GM18951 (cell line): ENCODE measurements around the gene ATP11B.
A peak's percentile ranks its signal among the peaks of the same experiment; 100 is the strongest.

Experiments used
- POLR2A ChIP-seq: IDR thresholded peaks from 4 replicates; pipeline ENCODE4 v1.6.1; 2011; ENCODE audit warnings: mild to moderate bottlenecking; ENCODE audit not compliant: insufficient read length, insufficient read depth; ENCODE audit errors: extremely low read depth
- in situ Hi-C: fragments of 300-500 bp; cut with MboI; formaldehyde crosslinking; loops from one replicate; pipeline ENCODE4 v1.12.0; 2022; ENCODE audit warnings: low sequenced_read_pairs, mixed read lengths, inconsistent platforms; ENCODE audit not compliant: unreplicated experiment

Gene ATP11B

DNA sequence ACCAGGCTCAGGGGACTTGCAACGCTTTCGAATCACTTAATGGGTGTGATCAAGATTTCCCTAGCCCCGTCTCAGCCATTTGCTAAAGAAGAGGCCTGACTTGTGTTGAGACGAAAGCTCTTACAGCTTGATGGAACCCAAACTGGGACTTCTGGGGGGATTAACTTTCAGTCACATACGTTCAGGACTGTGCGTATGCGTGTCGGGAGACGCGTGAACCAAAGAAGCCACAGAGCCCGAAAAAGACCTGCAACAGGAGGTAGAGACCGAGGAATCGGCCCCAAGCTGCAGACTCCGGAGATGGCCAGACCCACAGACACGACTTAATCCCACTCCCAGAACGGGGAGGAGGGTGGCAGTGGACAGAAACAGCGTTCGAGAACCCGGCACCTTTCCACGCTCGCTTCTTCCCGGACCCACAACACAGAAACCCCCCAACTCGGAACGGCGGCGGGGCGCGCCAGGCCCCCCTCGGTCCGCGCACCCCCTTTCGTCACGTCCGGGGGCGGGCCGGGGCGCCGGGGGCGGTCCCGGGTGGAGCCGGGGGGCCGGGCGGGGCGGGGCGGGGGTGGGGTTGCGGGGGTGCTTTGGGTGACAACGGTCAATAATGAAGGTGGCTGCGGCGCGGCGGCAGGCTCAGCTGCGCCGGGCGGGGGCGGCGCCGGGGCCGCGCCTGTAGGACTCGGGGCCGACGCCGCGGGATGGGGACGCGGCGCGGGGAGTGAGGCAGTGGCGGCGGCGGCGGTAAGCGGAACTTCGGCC, at the start of gene ATP11B:
ATP11B (plus strand) TSS at position 604 of the 762 bp plus-strand sequence. CDS start 256 bp downstream, outside the sequence.
- in situ Hi-C loops = no loop called here
- peak; percentile 93 for TF ChIP-seq POLR2A

DNA sequence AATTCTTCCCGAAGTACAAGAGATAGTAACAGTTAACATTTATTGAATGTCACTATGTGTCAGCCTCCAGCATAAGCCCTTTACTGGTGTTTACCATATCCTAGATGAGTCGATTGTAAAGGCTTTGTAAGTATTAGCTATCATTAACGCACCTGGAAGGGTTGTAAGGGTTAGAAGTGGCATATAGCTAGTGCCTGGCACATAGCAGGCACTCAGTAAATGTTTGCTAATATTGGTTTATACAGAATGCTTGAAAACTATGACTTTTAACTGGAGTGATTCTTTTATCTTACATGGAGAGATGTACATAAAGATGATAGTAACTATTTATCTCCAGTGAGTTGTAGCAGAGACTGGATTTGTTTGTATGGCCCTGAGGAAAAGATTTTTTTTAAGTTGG, 46.3 kb upstream of the ATP11B start:
- TF ChIP-seq POLR2A = no peak
- in situ Hi-C loops = no loop called here

DNA sequence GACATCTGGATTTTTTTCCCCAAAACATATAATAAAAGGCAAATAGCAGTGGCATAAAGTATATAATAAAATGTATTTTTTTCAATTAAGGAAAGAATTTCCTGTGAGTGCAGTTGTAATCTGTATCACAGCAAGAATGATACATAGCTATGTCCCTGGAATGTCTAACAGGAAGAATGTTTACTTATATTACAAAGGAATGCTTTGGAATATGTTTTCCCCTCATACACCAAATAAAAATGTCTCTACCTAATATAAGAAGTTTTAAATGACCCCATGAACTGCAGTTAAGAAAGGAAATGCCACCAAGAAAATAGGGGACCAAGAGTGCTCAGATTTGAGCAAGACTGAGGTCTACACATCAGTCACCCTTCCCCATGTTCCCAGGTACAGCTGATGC, 38.0 kb upstream of the ATP11B start:
- TF ChIP-seq POLR2A = no peak
- in situ Hi-C loops = no loop called here

DNA sequence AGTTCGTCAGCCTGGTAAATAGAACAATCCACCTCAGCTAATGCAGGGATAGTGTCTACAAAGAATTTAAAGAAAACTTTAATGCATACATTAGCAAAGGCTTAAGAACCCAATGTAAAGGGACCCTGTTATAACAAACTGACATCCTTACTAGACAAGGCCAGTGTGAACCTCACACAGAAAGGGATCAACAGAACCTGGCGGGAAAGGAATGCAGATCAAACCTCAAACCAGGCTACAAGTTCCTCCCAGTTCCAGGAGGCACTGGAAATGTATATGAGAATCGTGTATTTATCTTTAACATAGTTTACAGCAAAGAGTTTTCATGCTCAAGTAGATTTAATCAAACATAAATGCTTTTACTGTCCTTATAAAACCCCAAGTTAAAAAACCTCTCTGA, 37.6 kb upstream of the ATP11B start:
- in situ Hi-C loops = no loop called here
- TF ChIP-seq POLR2A = no peak

DNA sequence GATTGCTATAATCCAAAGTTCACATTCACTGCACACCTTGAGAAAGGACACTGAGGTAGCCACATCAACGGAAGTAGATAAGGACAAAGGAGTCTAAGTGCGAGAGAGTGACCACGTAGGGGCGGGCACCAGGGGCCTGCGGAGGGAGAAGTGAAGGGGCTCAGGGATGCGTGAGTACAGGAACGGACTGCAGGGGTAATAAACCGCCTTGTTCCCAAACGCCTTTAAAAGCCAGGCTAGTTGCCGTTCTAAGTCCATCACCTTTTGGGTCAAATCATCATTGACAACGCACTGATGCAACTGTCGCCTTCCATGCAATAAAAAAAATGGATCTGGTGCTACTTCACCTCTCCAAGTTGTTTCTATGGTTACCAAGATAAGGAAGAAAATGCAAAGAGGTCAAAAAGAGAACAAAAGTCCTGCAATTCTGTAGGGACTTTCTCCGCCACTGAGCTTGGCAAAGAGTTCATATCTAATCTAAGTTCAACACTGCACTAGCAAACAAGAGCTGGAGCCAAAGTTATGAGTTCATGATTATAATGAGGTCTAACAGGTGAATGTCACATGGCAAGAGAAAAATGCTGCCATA, 32.6 kb upstream of the ATP11B start:
- in situ Hi-C loops = no loop called here
- TF ChIP-seq POLR2A = no peak

DNA sequence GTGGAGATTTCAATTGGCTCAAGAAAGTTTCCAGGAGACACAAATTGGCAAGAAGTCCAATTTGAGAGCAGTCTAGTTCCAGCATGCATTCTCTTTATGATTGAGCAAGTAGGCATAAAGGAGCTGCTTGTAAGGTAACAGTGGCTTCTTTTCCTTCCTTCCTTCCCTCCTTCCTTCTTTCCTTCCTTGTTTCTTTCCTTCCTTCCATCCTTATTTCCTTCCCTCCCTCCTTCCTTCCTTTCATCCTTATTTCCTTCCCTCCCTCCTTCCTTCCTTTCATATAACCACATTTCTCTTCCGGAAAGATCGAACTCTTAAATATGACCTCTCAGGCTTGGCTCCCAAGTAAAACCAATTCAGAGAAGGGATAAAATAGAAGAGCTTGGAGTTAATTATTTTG, 29.4 kb upstream of the ATP11B start:
- in situ Hi-C loops = no loop called here
- no peak for TF ChIP-seq POLR2A

DNA sequence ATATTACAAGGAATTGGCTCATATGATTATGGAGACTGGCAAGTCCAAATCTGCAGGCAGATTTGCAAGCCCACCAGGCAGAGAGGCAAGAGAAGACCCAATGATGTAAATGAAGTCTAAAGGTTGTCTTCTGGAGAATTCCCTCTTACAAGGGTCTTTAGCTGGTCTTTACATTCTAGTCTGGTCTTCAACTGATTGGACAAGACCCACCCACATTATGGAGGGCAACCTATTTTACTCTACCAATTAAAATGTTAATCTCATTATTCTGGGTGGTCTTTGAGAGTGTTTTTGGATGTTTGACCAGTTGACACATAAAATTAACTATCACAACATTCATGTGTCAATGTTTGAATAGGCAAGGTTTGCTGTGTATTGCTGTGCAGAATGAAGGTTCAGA, 28.0 kb upstream of the ATP11B start:
- no peak for TF ChIP-seq POLR2A
- in situ Hi-C loops = no loop called here

DNA sequence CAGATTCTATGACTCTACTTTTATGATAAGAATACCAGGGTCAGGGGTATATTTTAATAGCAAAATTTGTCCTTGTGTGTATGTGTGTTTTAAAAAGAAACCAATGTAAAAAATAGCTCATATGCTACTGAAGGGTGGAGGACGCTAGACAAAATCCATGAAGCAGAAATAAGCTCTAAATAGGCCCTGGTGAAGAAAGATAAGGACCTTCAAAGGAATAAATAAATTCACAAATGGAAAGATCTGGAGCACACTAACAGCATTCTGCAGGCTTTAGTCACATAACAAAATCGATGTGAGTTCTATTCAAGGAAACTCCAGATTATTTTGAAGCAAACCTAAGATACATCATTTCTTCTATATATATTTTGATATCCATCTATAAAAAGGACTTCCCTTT, 27.2 kb upstream of the ATP11B start:
- no peak for TF ChIP-seq POLR2A
- in situ Hi-C loops = no loop called here

DNA sequence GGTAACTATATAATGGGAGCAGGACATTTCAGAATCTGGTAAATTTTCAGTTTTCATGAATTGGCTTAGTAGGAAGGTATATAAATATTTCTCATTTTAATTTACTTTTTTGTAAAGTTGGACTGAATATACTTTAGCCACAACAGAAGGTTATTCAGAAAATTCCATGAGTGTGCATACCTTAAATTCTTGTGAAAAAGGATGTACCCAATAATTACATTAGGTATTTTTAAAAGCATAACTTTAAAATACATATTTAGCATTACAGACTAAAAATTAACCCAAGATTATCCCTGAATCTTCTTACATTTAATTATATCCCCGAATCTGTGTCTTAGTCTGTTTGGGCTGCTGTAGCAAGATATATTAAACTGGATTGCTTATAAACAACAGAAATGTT, 24.9 kb upstream of the ATP11B start:
- in situ Hi-C loops = no loop called here
- no peak for TF ChIP-seq POLR2A

DNA sequence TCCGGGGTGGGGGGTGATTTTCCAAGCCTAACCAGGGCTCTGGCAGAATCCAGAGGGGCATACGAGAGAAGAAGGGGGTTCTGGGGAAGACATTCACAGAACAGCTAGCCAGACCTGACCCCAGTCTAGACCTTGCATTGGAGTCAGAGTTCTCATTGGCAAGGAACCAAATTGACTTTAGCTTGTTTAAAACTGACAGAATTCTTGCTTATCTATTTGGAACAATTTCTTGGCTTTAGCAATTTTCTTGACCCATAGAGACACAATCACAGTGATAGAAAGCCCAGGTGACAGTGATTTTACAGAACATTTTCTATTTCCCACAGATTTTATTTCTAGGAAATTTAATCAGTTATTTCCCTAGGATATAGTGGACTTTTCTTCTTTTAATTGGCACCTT, 23.6 kb upstream of the ATP11B start:
- no peak for TF ChIP-seq POLR2A

DNA sequence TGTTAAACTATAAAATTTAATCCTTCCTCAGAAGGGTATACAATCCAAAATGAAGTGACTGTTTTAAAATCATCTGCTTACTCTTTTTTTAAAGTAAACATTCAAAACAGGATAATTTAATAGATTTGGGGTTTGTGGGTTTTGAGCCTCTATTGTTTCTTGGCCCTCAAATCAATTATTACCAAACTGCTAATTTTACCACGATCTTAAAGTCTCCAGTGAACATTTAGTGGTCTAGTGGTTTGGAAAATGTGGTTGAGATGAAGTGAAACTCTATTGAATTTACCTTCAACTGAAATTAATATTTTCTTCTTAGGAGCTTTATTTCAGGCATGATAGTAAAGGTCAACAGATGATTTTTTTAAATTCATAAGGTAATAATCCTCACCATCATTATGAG, 11.2 kb upstream of the ATP11B start:
- in situ Hi-C loops = no loop called here
- no peak for TF ChIP-seq POLR2A

More for the DNA sequence above, 23.6 kb upstream of the ATP11B start:
- in situ Hi-C loops = no loop called here

DNA sequence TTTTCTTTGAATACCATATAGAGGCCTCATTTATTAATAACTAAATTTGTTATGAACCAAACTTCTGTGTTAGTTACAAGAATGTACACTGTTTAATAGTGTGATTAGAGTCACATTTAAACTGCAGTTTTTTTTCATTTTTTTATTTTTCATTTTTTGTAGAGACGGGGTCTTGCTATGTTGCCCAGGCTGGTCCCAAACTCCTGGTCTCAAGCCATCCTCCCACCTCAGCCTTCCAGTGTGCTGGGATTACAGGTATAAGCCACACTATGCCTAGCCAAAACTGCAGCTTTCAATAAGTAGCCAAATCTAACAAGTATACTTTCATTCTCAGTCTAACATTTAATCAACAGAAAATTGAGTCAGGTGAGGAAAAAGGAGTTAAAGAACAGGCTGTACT, 10.2 kb upstream of the ATP11B start:
- in situ Hi-C loops = no loop called here
- no peak for TF ChIP-seq POLR2A

DNA sequence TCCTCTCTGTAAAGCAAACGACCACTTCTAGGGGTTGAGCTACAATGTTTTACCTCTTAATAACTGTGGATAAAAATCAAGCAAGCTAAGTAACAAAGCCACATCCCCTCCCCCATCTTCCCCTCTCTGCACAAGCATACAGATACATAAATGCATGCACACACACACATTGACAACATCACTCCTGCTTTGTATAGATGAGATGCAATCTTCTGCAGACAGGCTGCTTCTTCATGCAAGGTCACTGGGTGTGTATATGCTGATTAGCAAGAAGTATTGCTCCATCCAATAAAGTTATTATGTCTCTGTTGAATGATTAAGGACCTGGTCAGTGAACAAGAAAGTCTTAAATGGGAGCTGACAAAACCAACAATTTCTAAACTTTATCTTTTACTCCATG, 8.8 kb upstream of the ATP11B start:
- in situ Hi-C loops = no loop called here
- TF ChIP-seq POLR2A = no peak

DNA sequence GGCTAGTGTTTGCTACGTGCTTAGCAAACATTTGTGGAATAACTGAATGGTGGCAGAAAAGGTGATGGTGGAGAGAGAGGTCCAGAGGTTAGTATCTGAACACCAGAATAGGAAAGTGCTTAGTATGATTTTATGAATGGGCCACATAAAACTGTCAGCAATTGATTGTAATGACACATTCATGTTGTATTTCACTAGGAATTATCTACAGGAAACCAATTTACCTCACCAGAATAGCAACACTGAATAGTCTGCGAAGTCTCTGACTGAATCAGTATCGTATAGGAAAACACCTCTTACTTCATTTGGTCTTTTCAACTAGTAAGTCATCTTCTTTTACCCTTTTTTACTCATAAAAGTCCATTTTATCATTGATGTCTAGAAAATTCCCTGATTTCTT, 8.2 kb upstream of the ATP11B start:
- no peak for TF ChIP-seq POLR2A
- in situ Hi-C loops = no loop called here
